SU-DHL-6 (cell line): ENCODE measurements around the gene RIOX2.

Experiments used
- EZH2phosphoT487 ChIP-seq: fragments of 200-600 bp; sonication (generic), shearing (Covaris generic); conservative IDR thresholded peaks from 2 replicates; pipeline ENCODE4 v1.6.1; 2018; ENCODE audit warnings: mild to moderate bottlenecking, antibody characterized with exemption, low read length, moderate library complexity, mixed read lengths
- TF ChIP-seq, protein P1 (sequence below): fragments of 200-600 bp; sonication (generic); IDR thresholded peaks from one replicate; pipeline ENCODE4 v1.5.1; 2017; ENCODE audit warnings: antibody characterized with exemption, mild to moderate bottlenecking, low read length, moderate library complexity; ENCODE audit not compliant: insufficient read depth, poor library complexity, severe bottlenecking

DNA sequence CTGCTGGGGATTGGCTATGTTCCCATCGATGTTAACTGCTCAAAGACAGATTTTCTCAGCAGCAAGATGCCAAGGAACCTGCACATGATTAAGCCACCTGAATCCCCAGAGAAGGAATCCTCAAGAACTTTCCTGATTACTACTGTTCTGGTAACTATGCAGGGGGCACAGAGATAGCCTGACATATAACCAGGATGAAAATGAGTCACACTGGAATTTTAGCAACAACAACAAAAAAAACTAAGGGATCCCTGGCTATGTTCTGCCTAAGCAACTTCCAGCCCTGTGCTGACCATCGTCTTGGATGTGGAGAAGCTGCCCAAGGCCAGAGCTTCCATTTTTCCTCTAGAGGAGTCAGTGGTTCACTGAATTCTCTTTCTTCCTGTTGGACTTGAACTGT, 13.8 kb downstream of the RIOX2 start:
- TF ChIP-seq, protein P1, sequence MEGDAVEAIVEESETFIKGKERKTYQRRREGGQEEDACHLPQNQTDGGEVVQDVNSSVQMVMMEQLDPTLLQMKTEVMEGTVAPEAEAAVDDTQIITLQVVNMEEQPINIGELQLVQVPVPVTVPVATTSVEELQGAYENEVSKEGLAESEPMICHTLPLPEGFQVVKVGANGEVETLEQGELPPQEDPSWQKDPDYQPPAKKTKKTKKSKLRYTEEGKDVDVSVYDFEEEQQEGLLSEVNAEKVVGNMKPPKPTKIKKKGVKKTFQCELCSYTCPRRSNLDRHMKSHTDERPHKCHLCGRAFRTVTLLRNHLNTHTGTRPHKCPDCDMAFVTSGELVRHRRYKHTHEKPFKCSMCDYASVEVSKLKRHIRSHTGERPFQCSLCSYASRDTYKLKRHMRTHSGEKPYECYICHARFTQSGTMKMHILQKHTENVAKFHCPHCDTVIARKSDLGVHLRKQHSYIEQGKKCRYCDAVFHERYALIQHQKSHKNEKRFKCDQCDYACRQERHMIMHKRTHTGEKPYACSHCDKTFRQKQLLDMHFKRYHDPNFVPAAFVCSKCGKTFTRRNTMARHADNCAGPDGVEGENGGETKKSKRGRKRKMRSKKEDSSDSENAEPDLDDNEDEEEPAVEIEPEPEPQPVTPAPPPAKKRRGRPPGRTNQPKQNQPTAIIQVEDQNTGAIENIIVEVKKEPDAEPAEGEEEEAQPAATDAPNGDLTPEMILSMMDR: no peak
- no peak for TF ChIP-seq EZH2phosphoT487
